HUES6 (cell line): ENCODE measurements around the gene ACSL5.

ENCODE experiments used
- H3K27ac ChIP-seq: 2 replicates; pipeline ENCODE4 v1.7.0; 2013; ENCODE audit warnings: low read depth, mild to moderate bottlenecking, low read length, inconsistent platforms
- H3K27me3 ChIP-seq: 2 replicates; pipeline ENCODE4 v1.6.1; 2013; ENCODE audit warnings: low read length; ENCODE audit not compliant: control insufficient read depth, insufficient read depth
- H3K36me3 ChIP-seq: 2 replicates; pipeline ENCODE4 v1.6.1; 2013; ENCODE audit warnings: low read length; ENCODE audit not compliant: control insufficient read depth, insufficient read depth
- H3K4me1 ChIP-seq: 2 replicates; pipeline ENCODE4 v1.6.1; 2013; ENCODE audit warnings: low read length; ENCODE audit not compliant: control insufficient read depth, insufficient read depth
- H3K4me3 ChIP-seq: 2 replicates; pipeline ENCODE4 v1.5.1; 2013; ENCODE audit warnings: low read depth, low read length
- H3K9ac ChIP-seq: one replicate; pipeline ENCODE4 v1.6.1; 2013; ENCODE audit warnings: mild to moderate bottlenecking, low read length
- H3K9me3 ChIP-seq: 2 replicates; pipeline ENCODE4 v1.6.1; 2013; ENCODE audit warnings: low read depth, low read length; ENCODE audit not compliant: control insufficient read depth, insufficient read depth

ACSL5 gene

GRCh38 chr10:112338957-112339356, 35.0 kb upstream of the ACSL5 start:
- Histone ChIP-seq H3K9ac (no peak overlapping the region), H3K4me3 (no peak overlapping the region), H3K27ac (no peak overlapping the region), H3K9me3 (no peaks in the 10 kb centered on the region), H3K4me1 (no peaks in the 10 kb centered on the region), H3K27me3 (0 out of 2 replicates have a peak, but pooled peaks cover under 1% of the 10 kb centered on the region), H3K36me3 (no peaks in the 10 kb centered on the region)

GRCh38 chr10:112340601-112341000, 33.3 kb upstream of the ACSL5 start:
- no peak overlapping the region for H3K4me3 ChIP-seq
- H3K9ac ChIP-seq: no peak overlapping the region
- no peaks in the 10 kb centered on the region for H3K9me3 ChIP-seq
- no peak overlapping the region for H3K27ac ChIP-seq
- no peaks in the 10 kb centered on the region for H3K4me1 ChIP-seq
- no peaks in the 10 kb centered on the region for H3K27me3 ChIP-seq
- no peaks in the 10 kb centered on the region for H3K36me3 ChIP-seq

DNA sequence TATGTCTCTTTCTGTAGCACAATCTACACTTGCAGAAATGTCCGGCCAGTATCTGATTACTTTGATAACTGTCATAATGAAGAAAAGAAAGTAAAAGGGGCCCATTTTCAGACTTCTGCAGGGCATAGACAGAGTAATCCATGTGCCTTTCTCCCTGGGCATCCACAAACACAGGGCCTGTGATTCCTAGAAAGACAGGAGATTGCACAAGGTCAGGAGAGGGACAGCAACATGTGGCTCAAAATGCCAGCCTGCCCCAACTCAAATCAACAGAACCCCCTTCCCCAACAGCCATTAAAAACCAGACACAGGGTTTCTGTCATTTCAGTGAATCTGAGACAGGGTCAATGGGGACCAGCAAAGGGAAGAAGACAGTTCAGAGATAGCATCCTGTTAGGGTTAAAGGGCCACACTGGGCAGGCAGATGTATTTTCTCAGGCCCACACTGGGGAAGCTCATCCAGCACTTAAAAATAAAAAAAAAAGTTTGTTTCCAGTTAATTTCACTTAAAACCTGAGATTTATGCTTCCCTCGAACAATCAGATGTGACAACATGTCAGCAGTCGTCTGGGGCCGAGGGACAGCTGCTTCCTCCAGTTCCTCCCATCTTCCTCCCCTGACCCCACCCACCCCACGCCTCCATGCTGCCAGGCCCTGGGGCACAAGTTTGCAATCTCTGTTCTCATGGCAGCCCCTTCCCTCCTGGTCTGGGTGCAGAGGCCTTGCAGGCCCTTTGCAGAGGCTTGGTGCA, 30.7 kb upstream of the ACSL5 start:
- H3K9ac ChIP-seq: no peak overlapping the region
- H3K27ac ChIP-seq: no peak overlapping the region

DNA sequence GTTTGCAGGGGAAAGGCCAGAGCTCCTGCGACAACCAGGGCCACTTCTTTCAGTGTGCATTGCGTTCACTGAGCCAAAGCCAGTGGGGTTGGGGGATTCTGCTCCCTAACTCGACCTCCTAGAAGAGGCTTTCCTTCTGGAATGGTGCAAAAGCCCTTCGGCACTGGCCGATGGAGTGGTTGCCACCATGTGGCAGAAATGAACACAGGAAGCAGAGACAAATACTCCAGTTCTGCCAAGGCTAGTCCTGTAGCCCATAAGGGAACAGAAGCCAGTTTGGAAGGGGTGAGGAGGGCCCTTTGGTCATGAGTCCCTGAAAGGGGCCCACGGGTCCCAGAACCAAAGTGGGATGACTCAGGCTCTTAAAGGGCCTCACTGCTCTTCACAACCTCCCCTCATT, 29.7 kb upstream of the ACSL5 start:
- Histone ChIP-seq H3K4me3 (no peak overlapping the region), H3K27ac (no peak overlapping the region), H3K4me1 (no peaks in the 10 kb centered on the region), H3K9me3 (no peaks in the 10 kb centered on the region), H3K36me3 (no peaks in the 10 kb centered on the region), H3K9ac (no peak overlapping the region), H3K27me3 (no peaks in the 10 kb centered on the region)

More for the DNA sequence above, 30.7 kb upstream of the ACSL5 start:
- H3K4me1 ChIP-seq: no peaks in the 10 kb centered on the region
- no peaks in the 10 kb centered on the region for H3K36me3 ChIP-seq
- no peaks in the 10 kb centered on the region for H3K9me3 ChIP-seq
- no peaks in the 10 kb centered on the region for H3K27me3 ChIP-seq
- no peak overlapping the region for H3K4me3 ChIP-seq

DNA sequence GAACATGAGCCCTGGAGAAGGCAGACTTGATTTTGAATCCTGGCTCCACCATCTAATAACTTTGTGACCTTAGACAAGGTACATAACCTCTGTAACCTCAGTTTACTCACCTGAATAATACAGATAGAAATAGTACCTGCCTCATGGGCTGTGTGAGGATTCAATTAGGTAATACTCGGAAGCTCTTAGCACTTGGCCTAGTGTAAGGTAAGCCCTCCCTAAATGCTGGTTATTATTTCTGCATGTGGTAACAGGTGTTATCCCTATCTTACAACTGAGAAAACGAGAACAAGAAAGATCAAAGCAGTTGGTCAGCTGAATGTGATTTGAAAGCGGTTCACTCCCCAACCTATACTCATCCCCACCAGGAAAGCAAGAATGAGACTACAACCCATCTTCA, 28.7 kb upstream of the ACSL5 start:
- Histone ChIP-seq H3K36me3 (no peaks in the 10 kb centered on the region), H3K4me1 (no peaks in the 10 kb centered on the region), H3K27me3 (no peaks in the 10 kb centered on the region), H3K9ac (no peak overlapping the region), H3K9me3 (peaks cover 3% of the 10 kb centered on the region; the same call in 1 of the 2 replicates), H3K4me3 (no peak overlapping the region), H3K27ac (no peak overlapping the region)

DNA sequence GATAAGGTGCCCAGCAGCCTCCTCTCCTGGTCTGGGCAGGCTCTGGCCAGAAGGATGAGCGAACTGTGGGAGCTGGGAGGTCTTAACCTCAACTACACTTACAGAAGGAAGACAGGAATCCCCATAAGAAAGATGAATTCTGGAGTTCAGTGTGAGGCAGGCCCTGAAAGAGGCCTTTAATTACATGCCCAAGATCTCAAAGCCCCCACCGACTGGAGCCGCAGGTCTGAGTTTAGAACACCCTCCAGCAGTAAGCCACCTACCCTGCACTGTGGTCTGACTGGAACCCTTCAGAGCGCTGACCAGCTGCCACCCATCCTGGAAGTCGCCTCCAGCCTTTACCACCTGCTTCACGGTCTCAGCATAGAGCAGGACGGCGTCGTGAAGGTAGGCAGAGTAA, 28.2 kb upstream of the ACSL5 start:
- no peak overlapping the region for H3K9ac ChIP-seq
- no peaks in the 10 kb centered on the region for H3K36me3 ChIP-seq
- H3K27me3 ChIP-seq: no peaks in the 10 kb centered on the region
- H3K4me1 ChIP-seq: no peaks in the 10 kb centered on the region
- no peak overlapping the region for H3K27ac ChIP-seq
- peaks cover 4% of the 10 kb centered on the region; the same call in 1 of the 2 replicates for H3K9me3 ChIP-seq
- no peak overlapping the region for H3K4me3 ChIP-seq

DNA sequence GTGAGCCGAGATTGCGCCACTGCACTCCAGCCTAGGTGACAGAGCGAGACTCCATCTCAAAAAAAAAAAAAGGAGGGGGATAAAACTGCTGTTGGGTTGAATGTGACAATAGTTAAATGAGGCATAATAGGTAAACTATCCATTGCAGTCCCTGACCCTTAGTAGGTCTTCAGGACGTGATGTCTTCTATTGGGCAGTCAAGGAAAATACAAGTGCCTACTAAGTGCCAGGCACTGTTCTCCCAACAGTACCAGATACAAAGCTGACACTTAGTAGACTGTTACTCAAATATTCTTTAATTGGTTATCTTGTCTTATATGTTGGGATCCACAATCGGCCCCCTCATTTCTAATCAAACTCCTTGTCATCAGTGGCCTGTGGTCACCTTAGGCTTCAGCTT, 27.1 kb upstream of the ACSL5 start:
- no peaks in the 10 kb centered on the region for H3K27me3 ChIP-seq
- no peaks in the 10 kb centered on the region for H3K4me1 ChIP-seq
- no peak overlapping the region for H3K9ac ChIP-seq
- no peak overlapping the region for H3K4me3 ChIP-seq
- H3K9me3 ChIP-seq: peaks cover 4% of the 10 kb centered on the region; the same call in 1 of the 2 replicates
- H3K36me3 ChIP-seq: no peaks in the 10 kb centered on the region
- no peak overlapping the region for H3K27ac ChIP-seq

- Histone ChIP-seq H3K27ac (no peak overlapping the region), H3K36me3 (no peaks in the 10 kb centered on the region), H3K9me3 (peaks cover 4% of the 10 kb centered on the region; the same call in 1 of the 2 replicates), H3K9ac (no peak overlapping the region), H3K4me1 (no peaks in the 10 kb centered on the region), H3K4me3 (no peak overlapping the region), H3K27me3 (no peaks in the 10 kb centered on the region)
Observed at GRCh38 chr10:112347709-112348671, 25.9 kb upstream of the ACSL5 start.

DNA sequence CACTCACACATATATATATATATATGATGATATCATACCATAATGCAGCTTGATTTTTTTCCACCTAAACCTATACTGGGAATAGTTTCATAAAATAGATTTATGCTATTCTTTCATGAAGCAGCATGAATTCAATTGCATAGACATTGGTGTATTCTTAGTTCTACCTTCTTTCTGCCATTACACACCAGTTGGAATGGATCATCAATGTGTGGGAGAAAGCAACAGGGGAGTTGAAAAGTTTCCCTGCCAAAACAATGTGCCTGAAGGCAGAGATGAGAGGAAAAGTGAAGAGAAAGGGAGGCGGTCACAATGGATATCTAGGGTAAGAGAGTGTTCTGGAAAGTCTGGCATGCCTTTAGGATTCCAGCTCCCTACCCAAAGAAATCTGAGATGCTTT, 25.2 kb upstream of the ACSL5 start:
- no peak overlapping the region for H3K27ac ChIP-seq

DNA sequence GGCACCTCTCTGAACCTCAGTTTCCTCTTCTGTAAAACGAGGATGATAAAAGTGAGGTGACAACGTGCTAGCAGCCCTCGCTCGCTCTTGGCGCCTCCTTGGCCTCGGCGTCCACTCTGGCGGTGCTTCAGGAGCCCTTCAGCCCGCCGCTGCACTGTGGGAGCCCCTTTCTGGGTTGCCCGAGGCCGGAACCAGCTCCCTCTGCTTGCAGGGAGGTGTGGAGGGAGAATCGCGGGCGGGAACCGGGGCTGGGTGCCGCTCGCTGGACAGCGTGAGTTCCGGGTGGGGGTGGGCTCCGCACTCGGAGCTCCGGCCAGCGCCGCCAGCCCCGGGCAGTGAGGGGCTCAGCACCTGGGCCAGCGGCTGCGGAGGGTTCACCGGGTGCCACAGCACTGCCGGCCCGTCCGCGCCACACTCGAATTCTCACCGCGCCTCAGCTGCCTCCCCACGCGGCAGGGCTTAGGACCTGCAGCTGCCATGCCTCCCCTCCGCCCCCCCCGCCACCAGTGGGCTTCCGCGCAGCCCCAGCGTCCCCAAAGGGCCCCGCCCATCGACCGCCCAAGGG, 24.3 kb upstream of the ACSL5 start:
- H3K9me3 ChIP-seq: peaks cover 4% of the 10 kb centered on the region; the same call in 1 of the 2 replicates

More for the DNA sequence above, 25.2 kb upstream of the ACSL5 start:
- Histone ChIP-seq H3K9me3 (peaks cover 4% of the 10 kb centered on the region; the same call in 1 of the 2 replicates), H3K36me3 (no peaks in the 10 kb centered on the region), H3K4me3 (no peak overlapping the region), H3K4me1 (no peaks in the 10 kb centered on the region), H3K9ac (no peak overlapping the region), H3K27me3 (no peaks in the 10 kb centered on the region)

More for the DNA sequence above, 24.3 kb upstream of the ACSL5 start:
- Histone ChIP-seq H3K9ac (no peak overlapping the region), H3K27ac (no peak overlapping the region), H3K27me3 (no peaks in the 10 kb centered on the region), H3K36me3 (no peaks in the 10 kb centered on the region), H3K4me3 (no peak overlapping the region), H3K4me1 (no peaks in the 10 kb centered on the region)
